ENCODE measurements around the gene CMSS1. TPM values are rescaled to one million over a fixed set of nuclear protein-coding genes. Genes with fewer than 3 reads are reported as not detected.
A peak's percentile ranks its signal among the peaks of the same experiment; 100 is the strongest.

CMSS1 gene
- total RNA-seq, 1 donor: 8.6 TPM

GRCh38 chr3:99951701-99952100 is 134.0 kb downstream of the CMSS1 start:
- no peak overlapping the region for H3K4me3 ChIP-seq (ENCODE audit: low read depth, low read length)
- no peak for TF ChIP-seq CTCF (IDR thresholded peaks at IDR 0.05; ENCODE audit: insufficient read depth, low read depth, low read length)
- DNase-seq (ENCODE audit: low read depth): peak; percentile 49

- H3K4me3 ChIP-seq (ENCODE audit: low read depth, low read length): no peak overlapping the region
- DNase-seq (ENCODE audit: low read depth): peak; percentile 48
- TF ChIP-seq CTCF (IDR thresholded peaks at IDR 0.05; ENCODE audit: insufficient read depth, low read depth, low read length): no peak
These were observed 134.6 kb downstream of the CMSS1 start for GRCh38 chr3:99952306-99952705.

- TF ChIP-seq CTCF (IDR thresholded peaks at IDR 0.05; ENCODE audit: insufficient read depth, low read depth, low read length): no peak
- no peak for DNase-seq (ENCODE audit: low read depth)
- H3K4me3 ChIP-seq (ENCODE audit: low read depth, low read length): no peak overlapping the region
These were observed 135.9 kb downstream of the CMSS1 start for GRCh38 chr3:99953596-99953995.

- no peak for DNase-seq (ENCODE audit: low read depth)
- no peak for TF ChIP-seq CTCF (IDR thresholded peaks at IDR 0.05; ENCODE audit: insufficient read depth, low read depth, low read length)
- H3K4me3 ChIP-seq (ENCODE audit: low read depth, low read length): no peak overlapping the region
These were observed 137.4 kb downstream of the CMSS1 start for GRCh38 chr3:99954914-99955644.

GRCh38 chr3:99955773-99956562 is 138.3 kb downstream of the CMSS1 start:
- H3K4me3 ChIP-seq (ENCODE audit: low read depth, low read length): no peak overlapping the region
- TF ChIP-seq CTCF (IDR thresholded peaks at IDR 0.05; ENCODE audit: insufficient read depth, low read depth, low read length): no peak
- DNase-seq (ENCODE audit: low read depth): no peak

GRCh38 chr3:99957151-99957796 is 139.6 kb downstream of the CMSS1 start:
- TF ChIP-seq CTCF (IDR thresholded peaks at IDR 0.05; ENCODE audit: insufficient read depth, low read depth, low read length): no peak
- H3K4me3 ChIP-seq (ENCODE audit: low read depth, low read length): no peak overlapping the region
- no peak for DNase-seq (ENCODE audit: low read depth)

All from fibroblast of villous mesenchyme (primary cell).